Suppressor macrophage (primary cell): ENCODE measurements around the gene FHIT.
A peak's percentile ranks its signal among the peaks of the same experiment; 100 is the strongest.
"Not testable (repeated sequence)": the region's sequence is repeated elsewhere in the genome, so short reads cannot be mapped to it uniquely, and the experiment has no call there.

ENCODE experiments used
- DNase-seq, 4 experiments: peaks; one replicate each; pipeline ENCODE4 v3.0.0-alpha.2; 2020 to 2022

Gene FHIT

DNA sequence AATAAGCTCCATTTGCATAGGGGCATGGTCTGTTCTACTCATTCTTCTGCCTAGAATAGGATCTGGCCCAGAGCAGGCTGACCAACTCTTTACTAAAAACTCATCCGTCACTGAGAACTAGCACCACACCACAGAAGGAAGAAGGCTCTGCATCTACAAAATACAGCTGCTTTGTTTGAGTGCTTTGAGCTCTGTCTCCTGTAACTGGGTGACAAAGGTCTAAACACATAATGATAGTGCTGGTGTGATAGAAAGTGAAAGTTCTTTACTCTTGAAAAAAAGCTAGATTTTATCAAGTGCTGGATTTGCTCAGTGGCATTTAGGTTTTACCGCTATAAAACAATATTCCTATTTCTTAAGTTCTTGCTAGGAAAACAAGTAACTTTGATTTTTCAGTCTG is 140.7 kb downstream of the FHIT start:
- no peak for DNase-seq

DNA sequence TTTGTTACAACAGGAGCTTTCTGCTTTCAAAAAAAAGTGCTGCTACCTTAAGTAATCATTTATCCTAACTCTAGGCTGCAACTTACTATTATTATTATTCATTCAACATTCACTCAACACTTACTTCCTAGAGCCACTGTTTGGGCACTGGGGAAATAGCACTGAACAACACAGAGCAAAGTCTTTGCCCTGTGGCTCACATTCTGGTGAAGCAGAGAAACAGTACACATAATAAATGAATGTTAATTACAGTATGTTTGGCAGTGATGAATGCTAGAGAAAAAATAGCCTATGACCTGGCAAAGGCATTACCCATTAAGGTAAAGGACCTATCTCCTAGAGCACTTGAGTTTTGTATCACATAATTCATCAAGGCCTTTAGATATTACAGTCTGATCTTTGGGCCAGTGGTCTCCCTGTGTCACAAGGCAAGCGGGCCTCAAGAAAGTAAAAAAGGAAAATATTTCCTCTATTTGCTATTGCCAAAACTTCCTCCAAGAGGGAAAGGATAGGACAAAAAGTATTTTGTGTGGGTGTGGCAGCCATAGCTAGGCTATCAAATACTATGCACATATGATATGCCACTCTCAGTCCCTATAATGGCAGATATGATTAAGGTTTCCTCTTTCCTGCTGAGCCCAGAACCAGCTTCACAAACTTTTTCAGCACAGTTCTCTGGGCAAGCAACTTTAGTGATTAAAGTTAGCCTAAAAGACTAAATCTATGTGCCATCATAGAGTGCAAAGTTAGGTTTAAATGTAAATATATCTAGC is 142.8 kb downstream of the FHIT start:
- DNase-seq, result no peak

DNA sequence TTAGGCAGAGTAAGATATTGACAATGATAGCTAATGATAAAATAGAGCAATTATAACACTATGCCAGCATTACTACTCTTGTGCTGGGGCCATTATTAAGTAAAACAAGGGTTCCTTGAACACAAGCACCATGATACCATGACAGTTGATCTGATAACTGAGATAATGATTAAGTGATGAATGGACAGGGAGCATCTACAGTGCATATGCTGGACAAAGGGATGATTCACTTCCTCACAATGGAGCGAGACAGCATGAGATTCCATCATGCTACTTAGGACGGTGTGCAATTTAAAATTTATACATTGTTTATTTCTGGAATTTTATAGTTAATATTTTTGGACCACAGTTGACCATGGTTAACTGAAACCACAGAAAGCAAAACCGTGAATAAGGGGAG is 156.6 kb downstream of the FHIT start:
- no peak for DNase-seq

- DNase-seq, result no peak
Measured at GRCh38 chr3:61093364-61093763, 157.9 kb downstream of the FHIT start.

- DNase-seq, result no peak
Measured at GRCh38 chr3:61092870-61093269, 158.4 kb downstream of the FHIT start.

DNA sequence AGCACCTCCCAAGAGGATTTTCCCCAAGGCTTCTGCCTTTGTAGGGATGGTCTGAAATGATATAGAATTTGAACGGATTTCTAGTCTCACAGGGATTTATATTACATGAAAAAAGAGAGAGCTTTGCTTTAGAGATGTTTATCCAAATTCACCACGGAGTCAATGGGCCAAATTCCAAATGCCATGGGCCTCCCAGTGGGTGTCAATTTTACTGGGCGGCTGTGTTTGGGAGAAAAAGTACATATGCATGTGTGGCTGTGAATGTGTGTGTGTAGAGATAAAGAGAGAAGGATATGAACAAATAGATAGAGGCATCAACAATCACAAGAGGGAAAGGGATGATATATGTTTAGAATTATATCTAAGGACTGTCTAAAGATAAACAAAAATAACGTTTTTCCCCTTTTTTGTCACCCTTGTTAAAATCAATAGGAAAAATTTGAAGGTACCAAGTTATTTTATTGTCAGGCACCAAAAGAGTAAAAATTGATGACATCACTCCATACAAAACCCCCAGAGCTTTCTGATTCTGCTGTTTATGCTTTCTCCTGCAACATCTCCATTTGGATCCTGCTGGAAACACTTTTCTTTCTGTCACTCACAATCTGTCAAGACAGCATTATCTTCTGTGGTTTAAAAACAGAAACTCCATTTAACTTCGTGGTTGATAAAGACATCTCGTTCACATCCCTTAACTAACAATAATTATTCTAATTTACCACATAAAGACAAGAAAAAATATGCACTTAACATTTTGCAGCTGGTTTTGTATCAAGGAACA is 160.7 kb downstream of the FHIT start:
- no peak for DNase-seq

DNA sequence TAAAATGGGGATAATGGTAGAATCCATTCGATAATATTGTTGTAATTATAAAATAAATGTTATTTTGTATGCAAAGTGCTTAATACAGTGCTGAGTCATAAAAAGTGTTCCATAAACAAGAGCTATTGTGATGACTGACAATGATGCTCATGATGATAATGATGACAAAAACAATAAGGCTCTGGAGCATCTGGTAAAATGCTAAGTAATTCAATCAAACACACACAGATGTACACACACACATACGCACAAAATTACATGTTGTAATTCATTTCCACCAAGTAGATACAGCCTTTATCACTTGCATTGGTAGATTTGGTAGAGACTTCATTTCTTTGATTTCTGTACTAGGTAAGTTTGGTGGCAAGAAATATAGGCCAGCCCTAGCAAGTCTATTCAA is 163.8 kb downstream of the FHIT start:
- DNase-seq, result no peak

- DNase-seq, result no peak
Measured at GRCh38 chr3:61081554-61081953, 169.7 kb downstream of the FHIT start.

DNA sequence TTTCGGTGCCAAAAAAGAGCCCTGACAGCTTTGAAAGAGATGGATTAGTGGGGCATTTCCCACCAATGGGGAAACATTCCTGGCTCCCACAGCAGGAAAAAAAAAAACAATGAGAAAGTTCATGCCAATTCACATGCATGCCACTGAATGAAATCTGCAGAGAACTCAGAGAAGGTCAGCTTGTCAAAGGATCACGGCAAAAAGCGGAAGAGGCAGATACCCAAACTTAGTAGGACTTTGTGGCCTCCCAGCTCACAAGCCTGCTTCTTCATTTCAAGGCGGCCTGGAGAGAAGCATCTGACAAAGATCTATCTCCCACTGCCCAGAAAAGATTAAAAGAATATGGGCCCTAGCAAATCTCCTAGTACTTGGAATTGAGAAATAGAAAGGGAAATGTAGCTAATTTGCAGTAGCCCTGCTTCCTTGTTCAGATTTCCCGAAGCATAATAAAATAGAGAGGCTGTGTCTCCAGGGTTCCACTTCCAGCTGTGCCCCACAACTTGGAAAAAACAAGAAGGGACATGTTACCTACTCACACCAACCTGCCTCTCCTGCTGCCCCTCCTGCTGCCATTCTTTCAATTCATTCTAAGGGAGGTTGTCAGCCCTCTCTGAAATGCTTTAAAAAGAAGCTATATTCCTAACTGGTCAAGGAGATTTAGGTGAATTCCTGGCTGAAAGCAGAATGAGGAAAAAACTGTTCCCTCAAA is 170.4 kb downstream of the FHIT start:
- no peak for DNase-seq

DNA sequence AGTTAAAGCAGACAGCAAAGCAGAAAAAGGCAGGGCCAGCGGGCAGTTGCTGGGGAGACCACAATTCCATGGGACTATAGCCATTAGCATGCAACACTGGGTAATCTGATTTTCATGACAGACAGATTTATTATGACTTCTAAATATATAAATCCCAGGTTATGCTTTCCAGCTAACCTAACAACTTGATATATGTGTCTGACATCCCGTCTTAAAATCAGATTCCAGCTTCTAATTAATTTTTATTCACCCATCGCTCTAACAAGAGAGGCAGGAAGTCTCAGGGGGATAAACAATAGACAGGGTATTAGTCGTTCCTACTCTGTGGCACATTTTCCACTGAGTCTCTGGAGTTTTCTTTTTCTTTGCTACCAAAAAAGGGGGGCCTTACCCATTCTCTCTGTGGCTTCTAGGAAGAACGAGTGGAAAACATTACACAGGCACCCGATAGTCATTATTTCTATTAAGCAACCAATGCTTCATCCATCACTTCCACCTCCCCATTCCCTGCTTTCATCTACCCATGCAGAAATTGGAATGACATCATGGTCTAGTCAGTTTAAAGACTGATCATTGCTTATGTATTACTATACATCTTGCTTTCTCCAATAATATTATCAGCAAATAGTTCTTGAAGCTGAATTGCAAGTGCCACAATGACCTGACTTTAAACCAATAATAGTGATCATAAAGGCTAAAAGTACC is 173.1 kb downstream of the FHIT start:
- no peak for DNase-seq

- no peak for DNase-seq
Measured at GRCh38 chr3:61077551-61077950, 173.7 kb downstream of the FHIT start.

GRCh38 chr3:61074783-61075182 is 176.5 kb downstream of the FHIT start:
- DNase-seq, result no peak

DNA sequence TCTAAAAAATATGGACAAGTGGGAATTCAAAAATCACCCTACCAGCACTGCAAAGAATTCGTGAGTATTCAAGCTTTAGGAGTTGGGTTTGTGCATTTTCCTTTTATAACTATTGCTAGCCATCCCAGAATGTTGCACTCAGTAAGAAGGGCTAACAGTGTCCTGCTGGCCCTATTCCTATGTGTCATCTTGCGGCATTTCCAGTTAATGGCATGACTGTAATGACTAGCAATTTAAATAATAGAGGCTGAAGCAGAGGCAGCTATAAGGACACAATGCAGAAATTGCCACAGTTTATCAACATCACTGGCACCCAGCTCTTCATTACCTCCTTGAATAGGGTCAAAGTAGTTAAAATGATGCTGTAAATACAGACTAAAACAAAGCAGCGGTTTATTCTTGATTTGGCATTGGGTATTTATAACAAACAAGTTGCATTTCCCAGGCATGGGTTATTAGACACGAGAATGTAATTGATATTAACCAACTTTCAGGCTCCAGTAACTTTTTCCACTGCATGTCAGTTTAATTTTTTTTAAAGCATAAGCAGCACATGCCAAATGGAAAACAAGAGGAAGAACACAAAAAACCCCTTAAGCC is 177.6 kb downstream of the FHIT start:
- DNase-seq, result no peak

DNA sequence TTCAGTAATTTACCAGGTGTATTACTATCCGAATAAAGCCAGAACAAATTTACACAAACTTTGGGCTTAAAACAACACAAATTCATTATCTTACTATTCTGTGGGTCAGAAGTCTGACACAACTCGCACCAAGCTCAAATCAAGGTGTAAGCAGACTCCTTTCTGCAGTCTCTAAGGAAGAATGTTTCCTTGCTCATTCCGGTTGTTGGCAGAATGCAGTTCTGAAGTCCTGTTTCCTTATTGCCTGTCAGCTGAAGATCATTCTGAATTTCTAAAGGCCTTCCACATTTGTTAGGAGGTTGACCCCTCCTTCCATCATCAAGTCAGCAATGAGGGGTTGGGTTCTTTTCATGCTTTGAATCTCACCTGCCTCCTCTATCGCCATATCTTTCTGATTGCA is 183.2 kb downstream of the FHIT start:
- DNase-seq, result no peak

GRCh38 chr3:61066800-61067199 is 184.5 kb downstream of the FHIT start:
- no peak for DNase-seq

- not testable (repeated sequence) for DNase-seq
Measured at GRCh38 chr3:61066222-61066621, 185.0 kb downstream of the FHIT start.

DNA sequence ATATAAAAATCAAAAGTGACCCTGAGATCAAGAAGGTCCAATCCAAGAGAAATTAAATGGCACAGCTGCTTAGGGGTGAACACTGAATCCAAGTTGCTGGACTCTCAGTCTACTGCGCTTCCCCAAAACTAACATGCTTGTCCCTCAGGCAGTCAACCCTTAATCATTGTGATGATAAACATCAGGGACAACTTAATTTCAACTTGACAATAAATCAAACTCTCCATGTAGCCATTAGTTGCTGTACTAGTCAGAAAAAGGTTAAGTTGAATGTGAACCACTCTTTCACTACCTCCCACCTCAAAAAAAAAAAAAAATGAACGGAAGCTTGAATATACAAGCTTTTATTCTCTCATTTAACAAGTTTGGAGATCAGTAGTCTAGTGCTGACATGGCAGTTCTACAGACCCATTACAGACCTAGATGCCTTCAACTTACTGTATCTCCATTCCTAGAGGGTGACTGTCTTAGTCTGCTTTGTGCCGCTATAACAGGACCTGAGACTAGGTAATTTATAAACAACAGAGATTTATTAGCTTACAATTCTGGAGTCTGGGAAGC is 185.7 kb downstream of the FHIT start:
- no peak for DNase-seq

- no peak for DNase-seq
Measured at GRCh38 chr3:61061092-61061723, 190.0 kb downstream of the FHIT start.

DNA sequence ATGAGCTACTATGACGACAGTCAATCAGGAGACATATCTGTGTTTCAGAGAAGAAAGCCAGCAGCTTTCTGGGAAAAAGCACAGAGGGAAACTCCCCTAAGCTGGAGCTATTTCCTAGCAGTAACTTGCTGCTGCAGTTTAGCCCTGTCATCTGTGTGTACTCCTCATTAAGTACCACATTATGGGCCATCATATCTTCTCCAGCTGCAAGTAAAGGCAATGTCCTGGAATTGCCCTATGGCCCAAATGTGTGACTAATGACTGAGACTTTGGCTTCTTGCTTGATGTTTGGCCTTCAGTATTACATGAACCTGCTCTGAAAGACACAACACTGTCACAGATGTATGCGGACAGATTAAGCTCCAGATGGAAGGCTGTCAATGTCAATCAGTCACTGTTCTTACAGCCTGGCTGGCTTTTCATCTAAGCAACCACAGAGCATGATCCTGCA is 190.8 kb downstream of the FHIT start:
- DNase-seq, result no peak

GRCh38 chr3:61058836-61059235 is 192.4 kb downstream of the FHIT start:
- peak; percentile 37 to 67 (median 48) for DNase-seq

GRCh38 chr3:61057464-61057863 is 193.8 kb downstream of the FHIT start:
- DNase-seq, result no peak

DNA sequence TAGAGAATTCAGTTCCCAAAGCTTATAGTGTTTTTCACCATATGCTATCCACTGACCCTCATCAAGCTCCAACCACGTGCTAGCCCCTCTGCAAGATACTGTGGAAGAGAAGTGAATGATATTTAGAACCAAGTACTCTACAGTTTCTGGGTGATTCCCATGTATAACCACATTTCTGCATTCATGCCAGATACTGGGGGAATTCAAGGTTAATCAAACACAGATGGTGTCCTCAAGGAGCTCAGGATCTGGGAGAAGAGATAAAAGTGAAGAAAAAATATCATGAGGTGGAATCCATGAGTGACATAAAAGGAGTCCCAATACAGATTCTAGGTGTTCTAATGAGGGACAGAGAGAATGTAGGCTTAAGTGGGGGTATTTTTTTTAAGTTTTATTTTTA is 195.8 kb downstream of the FHIT start:
- no peak for DNase-seq
